HG03457 (cell line): ENCODE data around the gene MTERF4.

Experiments used
- ATAC-seq: cut with Tn5 transposase; IDR thresholded peaks from one replicate; pipeline ENCODE4 v1.9.1; 2021; ENCODE audit warnings: moderate number of reproducible peaks; ENCODE audit not compliant: unreplicated experiment

MTERF4 gene

DNA sequence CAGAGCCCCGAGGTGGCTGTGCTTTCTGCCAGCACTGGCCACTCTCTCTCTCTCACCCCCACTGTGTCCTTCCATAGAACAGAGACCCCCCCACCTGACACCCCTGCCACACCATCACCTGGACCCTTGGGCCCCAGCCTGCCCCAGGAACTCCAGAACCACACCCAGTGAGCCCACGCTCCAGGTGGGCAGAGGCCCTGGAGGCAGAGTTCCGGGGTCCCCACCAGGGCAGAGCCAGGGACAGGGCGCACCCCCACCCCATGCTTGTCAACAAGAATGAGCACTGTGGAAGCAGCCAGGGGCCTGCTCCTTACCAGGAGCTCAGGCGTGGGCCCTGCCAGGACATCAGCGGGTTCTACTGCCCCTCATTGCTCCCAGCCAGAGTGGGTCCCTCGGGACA, 32.6 kb upstream of the MTERF4 start:
- ATAC-seq: no peak

DNA sequence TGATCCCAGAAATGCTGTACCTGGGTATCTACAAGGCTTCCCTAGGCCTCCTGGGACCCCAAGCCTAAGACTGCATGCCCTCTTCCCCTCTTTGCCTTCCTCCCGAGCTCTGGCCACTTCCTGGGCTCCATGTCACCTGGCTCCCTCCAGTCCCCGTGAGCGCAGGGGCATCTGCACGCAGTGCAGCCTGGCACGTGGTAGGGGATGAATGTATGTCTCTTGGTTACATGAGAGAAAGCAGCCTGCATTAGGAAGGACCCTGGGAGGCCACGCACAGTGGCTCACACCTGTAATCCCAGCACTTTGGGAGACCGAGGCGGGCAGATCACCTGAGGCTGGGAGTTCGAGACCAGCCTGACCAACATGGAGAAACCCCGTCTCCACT, 31.3 kb upstream of the MTERF4 start:
- no peak for ATAC-seq

DNA sequence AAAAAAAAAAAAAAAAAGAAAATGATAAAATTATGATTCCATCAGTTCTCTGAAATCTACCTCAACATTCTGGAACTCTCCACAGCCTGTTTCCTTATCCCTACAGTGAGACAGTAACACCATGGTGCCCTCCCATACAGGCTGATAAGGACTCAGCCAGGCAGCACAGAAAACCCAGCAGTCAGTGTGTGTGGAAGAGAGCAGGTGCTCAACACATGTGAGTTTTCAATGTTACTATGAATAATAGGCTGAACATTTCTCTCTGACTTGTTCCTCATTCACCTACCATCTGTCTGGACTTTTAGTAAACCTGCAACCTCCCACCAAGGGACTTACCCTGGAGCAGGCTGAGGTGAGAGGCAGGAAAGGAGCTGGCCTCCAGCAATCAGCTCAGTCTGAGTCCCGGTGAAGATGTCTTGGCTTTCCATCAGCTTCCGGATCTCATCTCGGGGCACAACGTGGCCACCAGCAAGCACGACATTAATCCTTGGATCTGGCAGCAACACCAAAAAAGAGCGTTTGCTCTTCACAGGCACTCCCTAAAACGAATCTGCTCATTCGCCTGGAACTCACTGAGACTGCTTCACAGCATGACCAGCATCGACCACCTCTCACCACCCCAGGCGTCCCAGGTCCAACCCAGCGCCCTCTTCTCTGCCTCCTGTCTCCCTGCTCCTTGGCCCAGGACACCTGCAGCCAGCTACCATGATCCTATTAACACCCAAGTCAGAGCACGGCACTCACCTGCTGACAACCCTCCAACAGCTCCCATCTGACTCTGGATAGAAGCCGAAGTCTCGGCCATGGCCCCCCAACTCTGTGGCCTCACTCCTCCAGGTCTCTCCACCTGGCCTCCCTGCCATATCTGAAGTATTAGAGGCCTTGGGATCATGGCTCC, 30.7 kb upstream of the MTERF4 start:
- ATAC-seq: no peak

DNA sequence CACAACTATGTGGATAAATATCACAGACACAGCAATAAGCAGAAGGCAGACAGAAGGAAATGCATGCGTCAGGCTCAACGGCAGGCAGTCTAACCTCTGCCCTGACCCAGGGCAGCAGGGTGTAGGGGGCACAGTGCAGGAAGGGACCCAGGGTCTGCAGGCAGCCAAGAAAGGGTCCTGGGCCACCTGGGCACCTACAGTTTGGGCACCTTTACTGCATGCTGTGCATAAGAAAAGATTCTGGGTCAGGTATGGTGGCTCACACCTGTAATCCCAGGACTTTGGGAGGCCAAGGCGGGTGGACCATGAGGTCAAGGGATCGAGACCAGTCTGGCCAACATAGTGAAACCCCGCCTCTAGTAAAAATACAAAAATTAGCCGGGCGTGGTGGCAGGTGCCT, 29.4 kb upstream of the MTERF4 start:
- no peak for ATAC-seq

DNA sequence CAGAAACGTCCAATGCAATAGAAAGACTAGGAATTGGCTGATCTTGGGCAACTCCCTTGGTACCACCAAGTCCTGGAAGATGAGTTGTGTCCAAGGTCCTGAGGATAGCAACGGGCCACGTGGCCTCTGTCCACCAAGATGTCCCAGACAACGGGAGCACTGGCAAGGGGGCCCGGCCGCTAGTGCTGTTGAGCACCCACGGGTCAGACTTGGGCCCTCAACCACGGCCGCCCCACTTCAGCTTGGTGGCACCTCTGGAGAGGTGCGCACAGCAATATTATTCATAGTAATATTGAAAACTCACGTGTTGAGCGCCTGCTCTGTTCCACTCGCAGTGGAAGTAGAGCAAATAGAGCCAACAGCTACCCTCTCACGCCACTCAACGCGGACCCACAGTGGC, 28.2 kb upstream of the MTERF4 start:
- ATAC-seq: no peak

DNA sequence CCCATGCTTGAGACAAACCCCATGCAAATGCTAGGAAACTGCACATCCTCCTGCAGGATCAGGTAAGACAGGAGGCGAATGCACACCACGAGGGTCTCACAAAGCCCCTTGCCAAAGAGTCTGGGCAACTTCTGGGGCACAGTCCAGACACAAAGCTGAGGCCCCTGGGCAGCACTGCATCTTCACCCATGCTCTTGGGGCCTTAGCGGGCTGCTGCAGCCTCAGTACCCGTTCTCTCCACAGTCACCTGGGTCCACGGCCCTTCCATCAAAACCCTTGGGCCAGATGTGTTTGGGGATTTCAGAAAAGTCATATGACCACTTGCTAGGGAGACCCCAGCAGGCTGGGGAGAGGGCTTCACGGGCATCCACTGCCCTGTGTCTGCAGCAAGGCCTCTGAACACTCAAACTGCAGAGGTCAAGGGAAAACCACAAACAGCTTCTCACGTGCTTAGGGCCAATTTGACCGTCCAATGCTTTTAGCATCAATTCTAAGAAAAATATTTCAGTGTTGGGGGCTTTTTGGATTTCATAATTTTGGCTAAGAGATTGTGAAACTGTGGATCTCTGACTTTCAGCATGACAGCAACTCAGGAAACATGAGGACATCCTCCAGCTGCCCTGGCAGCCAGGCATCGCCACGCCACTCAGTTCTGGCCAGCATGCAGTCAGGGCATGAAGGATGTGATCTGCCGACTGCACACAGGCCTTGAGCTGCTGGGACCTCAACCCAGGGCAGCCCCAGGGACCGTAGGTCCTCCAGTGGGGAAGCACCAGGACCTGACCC, 27.2 kb upstream of the MTERF4 start:
- ATAC-seq: no peak

DNA sequence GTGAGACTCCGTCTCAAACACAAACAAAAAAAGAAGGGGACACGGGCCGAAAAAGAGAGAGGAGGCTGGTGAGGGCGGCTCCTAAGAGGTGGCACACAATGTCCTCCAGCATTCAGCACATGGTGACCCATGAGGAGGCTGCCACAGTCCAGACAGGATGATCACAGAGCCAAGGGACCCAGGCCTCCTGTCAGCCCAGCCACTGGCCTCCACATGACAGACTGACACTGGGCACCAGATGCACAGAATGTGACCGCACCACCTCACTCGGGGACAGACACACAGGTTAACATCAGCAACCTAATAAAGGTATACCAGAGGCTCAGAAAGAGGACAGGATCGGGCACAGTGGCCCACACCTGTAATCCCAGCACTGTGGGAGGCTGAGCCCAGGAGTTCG, 26.2 kb upstream of the MTERF4 start:
- no peak for ATAC-seq

DNA sequence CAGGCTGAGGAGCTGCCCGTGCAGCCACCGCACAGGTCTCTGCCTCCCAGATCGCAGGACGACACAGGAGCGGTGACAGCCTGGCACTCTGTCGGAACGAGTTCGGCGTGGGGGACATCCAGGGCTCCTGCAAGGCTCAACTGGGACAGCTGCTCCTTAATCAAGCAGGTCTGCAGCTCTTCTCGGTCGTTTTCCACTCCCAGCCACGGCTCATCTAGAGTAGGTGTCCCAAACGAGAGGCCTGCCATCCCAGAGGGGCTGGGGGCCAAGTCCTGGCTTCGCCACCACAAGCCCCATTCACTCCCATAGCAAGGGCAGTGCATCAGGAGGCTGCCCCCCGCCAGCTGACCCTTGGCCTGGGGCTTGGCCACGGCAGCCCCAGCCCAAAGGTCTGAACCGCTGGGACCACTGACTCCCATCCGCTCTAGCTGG, 24.7 kb upstream of the MTERF4 start:
- ATAC-seq: no peak

DNA sequence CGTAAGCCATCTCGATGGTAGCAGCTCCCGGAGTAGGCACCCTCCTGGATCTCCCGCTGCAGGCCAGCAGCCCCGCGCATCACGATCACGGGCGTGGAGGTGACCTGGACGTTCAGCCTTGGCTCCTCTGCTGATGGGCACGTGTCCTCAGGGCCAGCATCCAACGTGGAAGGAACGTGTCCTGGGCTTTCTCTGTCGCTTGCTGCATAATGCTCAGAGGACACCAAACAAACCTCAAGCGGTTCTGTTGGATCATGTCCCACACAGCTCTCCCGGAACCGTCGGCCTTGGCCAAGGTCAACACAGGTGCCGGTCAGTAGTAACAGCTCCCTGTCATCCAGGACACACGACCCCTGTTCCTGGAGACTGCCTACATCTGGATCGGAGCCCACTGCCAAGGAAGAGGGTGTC, 24.1 kb upstream of the MTERF4 start:
- no peak for ATAC-seq

DNA sequence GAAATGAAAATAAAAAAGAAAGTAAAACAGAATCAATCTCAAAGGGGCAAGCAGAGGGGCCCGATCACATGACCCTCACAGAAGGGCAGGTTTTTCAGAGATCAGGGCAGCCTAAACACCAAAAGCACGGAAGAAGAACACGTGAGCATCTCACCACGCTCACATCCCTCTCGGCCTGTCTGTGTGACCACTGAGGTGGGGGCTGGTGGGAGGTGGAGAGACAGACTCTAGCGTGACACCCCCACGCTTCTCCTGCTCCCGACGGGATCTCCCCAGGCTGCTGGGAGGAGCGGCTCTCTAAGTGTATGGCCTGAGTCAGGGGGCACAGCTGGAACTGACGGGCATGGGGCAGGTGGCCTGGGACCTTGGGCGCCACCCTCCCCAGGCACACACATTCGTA, 23.5 kb upstream of the MTERF4 start:
- ATAC-seq: no peak

DNA sequence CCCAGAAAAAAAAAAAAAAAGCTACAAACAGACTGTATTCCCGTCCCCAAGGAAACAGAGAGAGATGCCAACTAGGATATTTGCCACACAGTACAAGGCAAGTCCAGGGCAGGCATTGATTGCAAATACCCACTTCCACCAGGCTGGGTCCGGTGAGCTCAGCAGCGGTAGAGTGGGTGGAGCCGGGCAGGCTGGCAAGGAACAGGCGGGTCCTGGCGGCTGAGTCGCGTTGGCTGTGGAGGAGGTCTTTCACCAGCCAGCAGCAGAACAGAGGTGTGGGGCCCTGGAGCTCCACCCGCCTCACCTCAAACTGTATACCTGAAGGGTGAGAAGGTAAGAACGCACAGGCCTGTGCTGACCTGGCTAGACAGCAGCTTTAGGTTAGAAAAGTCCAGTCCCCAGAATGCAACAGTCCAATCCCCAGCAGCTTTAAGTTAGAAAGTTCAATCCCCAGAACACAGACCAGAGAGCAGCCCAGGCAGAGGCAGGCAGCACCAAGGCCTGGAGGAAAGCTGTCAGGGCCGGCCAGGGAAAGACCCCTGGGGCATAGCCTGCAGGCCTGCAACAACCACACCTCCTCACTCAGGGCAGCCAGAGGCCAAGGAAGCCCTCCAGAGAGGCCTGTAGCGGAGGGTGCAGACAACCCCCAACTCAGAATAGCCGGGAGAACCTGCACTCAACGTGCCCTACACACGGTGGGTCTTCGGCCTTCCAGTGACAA, 21.9 kb upstream of the MTERF4 start:
- no peak for ATAC-seq

DNA sequence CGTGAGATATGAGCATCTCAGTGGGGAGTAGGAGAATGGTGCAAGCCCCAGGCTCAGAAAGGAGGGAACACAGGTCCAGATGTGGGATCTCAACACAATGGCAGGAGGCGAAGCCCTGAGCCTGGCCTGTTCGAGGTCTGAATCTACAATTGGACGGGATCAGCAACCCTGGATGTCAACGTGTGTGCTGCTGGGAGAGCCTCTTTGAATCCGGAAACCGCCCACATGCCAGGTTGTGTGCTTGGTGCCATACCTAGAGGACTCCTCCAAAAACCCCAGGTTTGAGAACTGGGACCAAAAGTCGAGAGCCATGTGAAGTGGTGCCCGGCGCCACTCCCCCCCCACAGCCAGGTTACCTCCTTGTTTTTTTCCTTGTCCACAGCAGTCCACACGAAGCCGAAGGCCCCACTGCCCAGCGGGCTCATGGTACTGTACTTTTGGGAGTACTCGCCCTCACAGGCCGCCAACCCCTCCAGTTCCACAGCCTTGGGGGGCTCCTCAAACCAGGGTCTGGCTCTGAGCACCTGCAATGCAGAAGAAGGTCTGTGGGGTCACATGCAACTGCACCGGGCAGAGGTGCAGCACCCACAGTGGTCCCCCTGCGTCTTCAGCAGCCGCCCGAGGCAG, 20.4 kb upstream of the MTERF4 start:
- no peak for ATAC-seq

DNA sequence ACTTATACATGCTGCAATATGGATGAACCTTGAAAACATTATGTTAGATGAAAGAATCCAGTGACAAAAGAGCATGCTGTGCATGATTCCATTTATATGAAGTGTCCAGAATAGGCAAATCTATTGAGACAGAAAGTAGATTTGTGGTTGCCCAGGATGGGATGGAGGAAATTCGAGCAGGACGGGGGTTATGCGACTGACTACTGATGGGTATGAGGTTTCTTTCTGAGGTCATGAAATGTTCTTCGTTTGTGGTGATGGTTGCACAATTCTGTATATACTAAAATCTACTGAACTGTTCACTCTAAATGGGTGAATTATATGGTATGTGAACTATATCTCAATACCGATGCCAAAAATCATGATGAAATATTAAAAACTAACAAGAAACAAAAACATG, 18.9 kb upstream of the MTERF4 start:
- ATAC-seq: no peak

DNA sequence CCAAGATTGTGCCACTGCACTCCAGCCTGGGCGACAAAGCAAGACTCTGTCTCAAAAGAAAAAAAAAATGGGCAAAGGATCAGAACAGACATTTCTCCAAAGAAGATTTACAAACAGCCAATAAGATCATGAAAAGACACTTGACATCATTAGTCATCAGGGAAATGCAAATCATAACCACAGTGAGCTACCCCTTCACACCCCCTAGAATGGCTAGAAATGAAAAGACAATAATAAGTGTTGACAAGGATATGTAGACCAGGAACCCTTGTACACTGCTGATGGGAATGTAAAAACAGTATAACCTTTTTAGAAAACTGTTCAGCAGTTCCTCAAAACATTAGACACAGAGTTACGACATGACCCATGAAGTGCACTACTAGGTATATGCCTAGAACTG, 18.4 kb upstream of the MTERF4 start:
- no peak for ATAC-seq

DNA sequence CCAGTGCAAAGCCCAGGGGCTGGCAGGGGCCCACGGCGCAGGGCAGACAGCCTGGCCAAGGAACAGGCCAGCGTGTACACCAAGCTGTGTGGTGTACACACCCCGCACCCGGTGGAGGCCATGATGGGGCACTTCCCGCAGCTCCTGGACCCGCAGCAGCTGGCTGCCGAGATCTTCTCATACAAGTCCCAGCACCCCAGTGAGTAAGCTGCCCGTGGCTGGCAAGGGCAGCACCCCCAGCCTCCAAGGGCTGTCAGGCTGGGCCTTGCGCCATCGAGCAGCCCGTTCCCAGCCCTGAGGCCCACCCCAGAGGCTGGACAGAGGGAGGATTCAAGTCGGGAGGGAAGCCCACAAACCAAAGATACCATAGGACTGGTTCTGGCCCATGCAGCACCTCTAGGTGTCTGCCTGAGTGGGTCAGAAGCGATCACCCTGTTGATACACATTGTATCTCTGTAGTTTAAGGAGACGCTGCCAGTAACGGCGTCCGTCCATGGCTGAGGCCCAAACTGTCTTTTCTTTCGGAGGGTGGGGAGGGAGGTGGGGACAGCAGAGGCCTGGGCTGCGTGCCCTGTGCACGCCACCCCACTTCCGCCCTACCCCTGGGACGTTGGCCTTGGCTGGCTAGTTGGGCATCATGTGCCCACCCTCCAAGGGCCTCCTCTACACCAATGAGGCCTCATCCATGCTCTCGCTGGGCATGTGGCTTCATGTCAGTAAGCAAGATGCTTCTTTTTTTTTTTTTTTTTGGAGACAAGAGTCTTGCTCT, 16.8 kb upstream of the MTERF4 start:
- ATAC-seq: no peak

DNA sequence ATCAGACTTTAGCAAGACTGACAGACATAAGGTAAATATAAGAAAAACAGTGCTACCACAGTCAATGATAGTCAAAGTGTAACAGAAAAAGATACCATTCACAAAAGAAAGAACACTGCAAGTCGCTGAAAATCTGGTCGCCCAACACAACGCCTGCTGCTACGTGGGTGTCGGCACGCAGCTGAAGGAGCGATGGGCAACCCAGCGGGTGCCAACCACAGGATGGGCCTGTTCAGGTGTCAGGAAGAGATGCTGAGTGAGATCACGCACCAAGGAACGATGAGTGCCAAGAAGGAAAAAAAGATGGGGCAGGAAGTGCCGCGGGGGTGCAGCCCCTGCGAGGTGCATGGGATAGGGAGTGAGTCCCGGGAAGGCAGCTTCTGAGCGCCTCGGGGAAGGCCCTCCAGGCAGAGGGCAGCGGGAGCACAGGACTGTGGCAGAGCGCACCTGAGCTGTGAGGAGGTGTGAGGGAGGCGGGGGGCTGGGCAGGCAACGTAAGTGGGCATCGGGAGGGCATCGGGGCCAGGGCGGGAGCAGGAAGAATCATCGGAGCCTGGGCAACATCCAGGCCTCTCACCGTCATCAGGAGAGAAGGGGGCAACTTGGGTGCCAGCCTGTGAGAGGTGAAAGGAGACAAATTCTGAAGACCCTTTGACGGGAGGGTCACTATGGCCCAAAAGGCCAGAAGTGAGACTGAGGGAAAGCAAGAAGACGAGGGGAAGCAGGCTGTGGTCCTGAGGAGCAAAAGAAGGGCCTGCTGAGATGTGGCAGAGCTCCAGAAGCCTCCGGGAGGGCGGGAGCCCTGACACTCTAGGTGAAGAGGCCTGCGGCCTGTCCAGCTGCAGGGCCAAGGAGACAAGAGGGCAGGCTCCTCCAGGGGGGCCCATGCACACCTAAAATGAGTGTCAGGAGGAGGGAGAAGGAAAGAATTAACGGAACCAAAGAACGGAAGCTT, 14.8 kb upstream of the MTERF4 start:
- no peak for ATAC-seq

DNA sequence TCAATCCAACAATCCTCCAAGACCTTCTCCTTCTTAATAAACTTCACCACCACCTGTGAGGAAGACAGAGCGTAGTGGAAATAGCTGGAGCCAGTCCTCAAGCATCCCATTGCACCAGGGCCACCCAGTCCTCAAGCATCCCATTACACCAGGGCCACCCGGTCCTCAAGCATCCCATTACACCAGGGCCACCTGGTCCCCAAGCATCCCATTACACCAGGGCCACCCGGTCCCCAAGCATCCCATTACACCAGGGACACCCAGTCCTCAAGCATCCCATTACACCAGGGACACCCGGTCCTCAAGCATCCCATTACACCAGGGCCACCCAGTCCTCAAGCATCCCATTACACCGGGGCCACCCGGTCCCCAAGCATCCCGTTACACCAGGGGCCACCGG, 13.3 kb upstream of the MTERF4 start:
- ATAC-seq: no peak

DNA sequence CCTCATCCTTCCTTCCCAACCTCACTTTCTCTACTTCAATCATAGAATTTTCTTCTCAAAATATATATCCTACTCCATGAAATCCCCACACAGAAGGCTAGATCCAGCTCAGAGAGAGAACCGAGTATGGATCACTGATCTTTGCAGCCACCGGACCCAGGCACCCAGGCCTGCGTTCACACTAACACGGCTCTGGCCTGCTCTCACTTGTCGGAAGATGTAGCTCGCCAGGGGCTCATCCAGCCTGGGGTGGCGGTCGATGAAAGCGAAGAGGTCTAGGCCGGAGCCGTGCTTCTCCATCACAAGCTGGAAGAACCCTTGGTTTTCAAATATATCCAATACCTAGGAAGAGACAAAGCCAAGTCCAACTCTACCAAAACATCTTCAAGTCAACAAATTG, 12.7 kb upstream of the MTERF4 start:
- ATAC-seq: no peak

DNA sequence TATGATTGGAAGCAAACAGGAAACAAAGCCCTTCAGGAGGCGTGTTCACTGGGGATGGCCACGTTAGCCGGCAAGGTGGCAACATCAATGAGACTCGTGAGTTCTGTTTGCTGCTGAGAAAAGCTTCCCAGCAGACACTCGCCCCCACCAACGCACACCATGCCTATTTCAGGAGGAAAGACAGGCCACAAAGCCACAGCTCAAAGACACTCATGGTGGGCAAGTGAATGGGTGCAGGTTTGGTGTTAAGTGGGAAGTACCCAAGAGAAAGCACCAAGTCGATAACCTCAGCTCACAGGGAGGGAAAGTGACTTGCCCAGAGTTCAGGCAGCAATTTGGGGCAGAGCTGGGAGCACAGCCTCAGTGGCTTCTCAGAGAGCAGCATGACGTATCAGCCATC, 10.5 kb upstream of the MTERF4 start:
- ATAC-seq: no peak
